Effector memory CD4-positive, alpha-beta T cell (primary cell): ENCODE data around the gene EHF.

Source experiments
- DNase-seq, 3 donors: peaks; one replicate each; pipeline ENCODE4 v3.0.0-alpha.2; 2020
- H3K27ac ChIP-seq: 2 replicates; pipeline ENCODE4 v1.7.0; 2013; ENCODE audit warnings: mild to moderate bottlenecking, low read length, moderate library complexity; ENCODE audit not compliant: insufficient read depth, poor library complexity, severe bottlenecking
- H3K27me3 ChIP-seq: replicated peaks from 2 replicates; pipeline ENCODE4 v1.7.0; 2013; ENCODE audit warnings: mild to moderate bottlenecking, low read length; ENCODE audit not compliant: insufficient read depth, control insufficient read depth, poor library complexity, severe bottlenecking
- H3K36me3 ChIP-seq: 2 replicates; pipeline ENCODE4 v1.7.0; 2013; ENCODE audit warnings: mild to moderate bottlenecking, low read length, moderate library complexity; ENCODE audit not compliant: control insufficient read depth, insufficient read depth
- H3K4me1 ChIP-seq: 2 replicates; pipeline ENCODE4 v1.7.0; 2013; ENCODE audit warnings: low read length, mild to moderate bottlenecking; ENCODE audit not compliant: control insufficient read depth, insufficient read depth, poor library complexity, severe bottlenecking
- H3K4me3 ChIP-seq: 2 replicates; pipeline ENCODE4 v1.7.0; 2013; ENCODE audit warnings: low read length, low read depth, mild to moderate bottlenecking; ENCODE audit not compliant: insufficient read depth, poor library complexity, severe bottlenecking
- H3K9me3 ChIP-seq: 2 replicates; pipeline ENCODE4 v1.7.0; 2013; ENCODE audit warnings: mild to moderate bottlenecking, low read length, moderate library complexity; ENCODE audit not compliant: control insufficient read depth

EHF gene

DNA sequence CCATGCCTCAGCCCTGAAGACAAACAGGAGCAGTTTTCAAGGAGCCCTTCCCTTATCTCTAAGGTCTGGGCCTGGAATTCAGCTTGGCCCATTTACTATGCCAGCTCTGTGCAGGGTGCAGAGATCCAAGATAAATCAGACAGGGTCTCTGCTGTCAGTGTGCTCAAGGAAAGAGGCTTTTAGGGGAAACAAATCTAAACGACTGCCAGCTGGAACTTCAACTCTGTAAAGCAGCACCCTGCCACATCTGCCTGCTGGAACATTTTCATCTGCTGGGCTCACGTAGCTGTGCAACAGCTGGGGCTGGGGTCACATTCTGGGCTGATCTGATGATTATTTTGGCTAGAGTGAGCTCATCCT lies 19.8 kb upstream of the EHF start:
- DNase-seq = no peak
- H3K4me3 ChIP-seq = no peak overlapping the region
- no peaks in the 10 kb centered on the region for H3K36me3 ChIP-seq
- H3K27ac ChIP-seq = no peak overlapping the region
- no peaks in the 10 kb centered on the region for H3K4me1 ChIP-seq
- H3K27me3 ChIP-seq = no peaks in the 10 kb centered on the region
- no peaks in the 10 kb centered on the region for H3K9me3 ChIP-seq

DNA sequence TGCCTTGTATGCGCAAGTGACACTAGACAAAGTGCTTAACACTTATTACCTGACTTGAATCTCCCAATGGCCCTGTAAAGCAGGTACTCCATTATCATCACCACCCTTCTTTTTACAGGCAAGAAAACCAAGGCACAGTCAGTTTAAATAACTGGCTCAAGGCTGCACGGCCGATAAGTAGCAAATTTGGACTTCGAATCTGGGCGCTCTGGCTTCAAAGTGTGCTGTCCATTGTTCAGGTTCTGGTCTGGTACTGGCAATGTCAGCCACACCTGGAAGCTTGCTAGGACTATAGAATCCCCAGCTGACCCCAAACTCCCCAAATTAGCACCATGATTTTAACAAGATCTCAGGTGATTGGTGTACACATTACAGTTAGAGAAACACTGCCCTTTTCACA lies 19.3 kb upstream of the EHF start:
- H3K27ac ChIP-seq = no peak overlapping the region
- no peaks in the 10 kb centered on the region for H3K4me1 ChIP-seq
- no peak for DNase-seq
- no peaks in the 10 kb centered on the region for H3K27me3 ChIP-seq
- H3K9me3 ChIP-seq = no peaks in the 10 kb centered on the region
- H3K4me3 ChIP-seq = no peak overlapping the region
- H3K36me3 ChIP-seq = no peaks in the 10 kb centered on the region

DNA sequence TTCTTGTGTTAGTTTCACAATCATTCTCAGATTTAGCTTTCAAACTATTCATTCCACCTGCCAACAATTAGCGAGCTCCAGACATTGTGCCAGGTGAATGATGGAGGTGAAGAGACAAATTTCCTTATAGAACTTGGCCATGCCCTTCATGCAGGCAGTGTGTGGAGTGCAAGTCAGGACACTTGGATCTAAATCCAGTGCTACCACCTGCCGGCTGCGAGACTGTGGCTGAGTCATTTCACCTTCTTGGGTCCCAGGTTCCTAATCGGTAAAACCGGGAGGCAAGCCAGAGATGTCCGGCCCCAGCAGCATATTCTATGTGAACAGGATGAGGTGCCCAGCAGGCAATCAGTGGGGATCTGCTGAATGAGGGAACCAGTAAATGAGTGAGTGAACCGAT lies 18.6 kb upstream of the EHF start:
- Histone ChIP-seq H3K27me3 (no peaks in the 10 kb centered on the region), H3K4me3 (no peak overlapping the region), H3K9me3 (no peaks in the 10 kb centered on the region), H3K4me1 (no peaks in the 10 kb centered on the region), H3K36me3 (no peaks in the 10 kb centered on the region), H3K27ac (no peak overlapping the region)
- no peak for DNase-seq

DNA sequence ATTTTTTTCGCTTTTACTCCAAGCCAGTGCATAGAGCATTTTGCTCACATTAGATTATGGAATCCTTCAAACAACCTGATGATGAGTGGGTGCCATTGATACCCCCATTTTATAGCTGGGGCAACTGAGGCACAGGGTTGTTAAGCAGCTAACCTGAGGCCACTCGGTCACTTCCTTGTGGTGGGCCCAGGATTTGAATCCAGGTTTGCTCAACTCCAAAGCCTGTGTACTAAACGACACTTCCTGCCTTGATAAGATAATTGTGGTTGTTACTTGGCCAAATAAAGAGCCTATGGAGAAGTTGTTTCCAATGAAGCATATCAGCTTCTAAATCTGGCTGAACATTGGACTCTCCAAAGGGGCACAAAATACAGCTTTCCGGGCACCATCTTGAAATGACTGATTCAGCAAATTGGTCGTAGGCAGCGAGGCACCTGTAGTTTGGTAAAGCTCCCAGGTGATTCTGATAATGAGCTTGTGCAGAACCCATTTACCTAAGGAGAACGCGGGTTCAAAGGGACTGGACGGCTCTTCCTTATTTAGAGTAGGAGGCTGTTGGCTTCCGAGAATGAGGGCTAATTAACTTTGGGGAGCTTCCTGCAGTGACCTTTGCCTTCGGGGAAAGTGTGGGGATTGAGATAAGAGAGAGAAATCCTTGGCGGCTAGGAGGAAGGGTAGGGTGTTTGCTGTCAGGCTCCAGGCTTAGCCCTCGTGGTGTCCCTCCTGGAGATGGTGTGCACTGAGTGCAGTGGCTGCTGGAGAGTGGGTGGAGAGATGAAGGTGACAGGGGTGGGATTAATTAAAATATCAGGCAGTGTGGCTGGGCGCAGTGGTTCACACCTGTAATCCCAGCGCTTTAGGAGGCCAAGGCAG lies 17.5 kb upstream of the EHF start:
- no peak for DNase-seq
- Histone ChIP-seq H3K36me3 (no peaks in the 10 kb centered on the region), H3K27me3 (no peaks in the 10 kb centered on the region), H3K4me1 (no peaks in the 10 kb centered on the region), H3K4me3 (no peak overlapping the region), H3K9me3 (no peaks in the 10 kb centered on the region), H3K27ac (no peak overlapping the region)

DNA sequence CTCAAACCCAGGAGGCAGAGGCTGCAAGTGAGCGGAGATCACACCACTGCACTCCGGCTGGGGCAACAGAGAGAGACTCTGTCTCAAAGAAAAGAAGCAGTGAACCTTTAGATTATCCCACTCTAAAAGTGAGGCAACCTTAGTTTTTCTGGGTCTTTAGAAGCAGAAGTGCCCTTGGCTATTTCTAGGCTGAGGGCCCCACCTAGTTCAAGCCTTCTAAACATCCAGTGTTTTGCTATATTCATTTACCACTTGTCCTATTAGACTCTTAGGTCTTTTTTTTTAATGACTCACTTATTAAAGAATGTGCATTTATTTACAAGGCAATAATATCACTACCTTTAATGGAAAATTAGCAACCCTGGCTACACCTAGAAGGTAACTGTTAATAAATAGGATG lies 16.7 kb upstream of the EHF start:
- Histone ChIP-seq H3K27ac (no peak overlapping the region), H3K4me3 (no peak overlapping the region), H3K27me3 (no peaks in the 10 kb centered on the region), H3K9me3 (no peaks in the 10 kb centered on the region), H3K4me1 (no peaks in the 10 kb centered on the region), H3K36me3 (no peaks in the 10 kb centered on the region)
- no peak for DNase-seq

DNA sequence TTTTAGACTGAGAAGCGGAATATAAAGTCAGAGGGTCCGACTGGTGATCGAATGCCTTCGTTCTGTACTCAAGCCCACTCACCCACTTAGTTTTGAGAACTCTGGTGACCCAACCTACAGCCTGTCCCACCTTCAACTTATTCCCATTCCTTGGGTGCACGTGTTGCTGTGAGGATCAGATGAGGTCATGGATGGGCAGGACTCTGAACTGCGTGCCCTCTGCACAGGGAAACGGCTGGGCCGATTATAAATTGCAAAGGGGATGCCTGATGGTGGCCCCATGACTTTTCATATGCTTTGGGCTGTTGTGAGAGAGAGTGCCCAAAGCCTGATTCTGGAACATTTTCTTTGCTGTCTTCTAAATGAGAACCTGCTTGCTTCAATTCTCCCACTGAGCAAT lies 16.0 kb upstream of the EHF start:
- Histone ChIP-seq H3K36me3 (no peaks in the 10 kb centered on the region), H3K4me1 (no peaks in the 10 kb centered on the region), H3K27ac (no peak overlapping the region), H3K4me3 (no peak overlapping the region), H3K27me3 (no peaks in the 10 kb centered on the region), H3K9me3 (no peaks in the 10 kb centered on the region)
- no peak for DNase-seq

DNA sequence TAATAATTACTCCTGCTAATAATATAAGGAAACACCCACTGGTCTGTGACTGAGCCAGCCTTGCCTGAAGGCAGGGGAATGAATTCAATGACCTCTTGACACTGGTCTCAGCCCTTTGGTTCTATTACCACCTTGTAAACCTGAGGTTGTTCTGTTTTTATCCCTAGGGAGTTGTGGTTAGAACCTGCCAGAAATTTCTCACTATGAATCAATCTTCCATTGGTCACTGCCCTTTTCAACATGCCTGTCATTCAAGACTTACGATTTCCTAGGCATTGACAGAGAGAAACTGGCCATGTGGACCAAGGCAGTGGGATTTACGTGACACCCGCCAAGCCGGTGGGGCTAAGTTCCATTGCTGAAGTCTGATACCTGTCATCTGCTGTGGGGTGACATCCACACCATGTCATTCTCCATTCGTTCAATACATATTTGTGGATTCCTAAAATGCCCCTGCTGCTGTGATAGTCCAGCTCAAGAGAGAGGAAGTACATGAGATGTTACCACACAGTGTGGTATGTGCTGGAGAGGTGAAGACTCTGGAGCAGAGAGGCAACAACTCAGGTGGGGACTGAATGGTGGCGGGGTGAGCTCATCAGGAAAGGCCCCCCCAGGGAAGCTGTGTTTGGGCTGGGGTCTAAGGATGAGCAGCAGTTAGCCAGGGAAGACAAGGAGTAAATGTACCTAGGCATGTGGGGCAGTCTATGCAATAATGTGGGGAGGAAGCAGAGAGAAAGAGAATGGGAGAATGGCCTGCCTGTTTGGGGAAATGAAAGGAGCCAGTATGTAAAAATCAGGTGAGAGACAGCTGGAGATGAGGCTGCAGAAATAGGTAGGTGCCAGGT lies 15.2 kb upstream of the EHF start:
- Histone ChIP-seq H3K4me3 (no peak overlapping the region), H3K36me3 (no peaks in the 10 kb centered on the region), H3K27ac (no peak overlapping the region), H3K4me1 (no peaks in the 10 kb centered on the region), H3K27me3 (no peaks in the 10 kb centered on the region), H3K9me3 (no peaks in the 10 kb centered on the region)
- DNase-seq = no peak

DNA sequence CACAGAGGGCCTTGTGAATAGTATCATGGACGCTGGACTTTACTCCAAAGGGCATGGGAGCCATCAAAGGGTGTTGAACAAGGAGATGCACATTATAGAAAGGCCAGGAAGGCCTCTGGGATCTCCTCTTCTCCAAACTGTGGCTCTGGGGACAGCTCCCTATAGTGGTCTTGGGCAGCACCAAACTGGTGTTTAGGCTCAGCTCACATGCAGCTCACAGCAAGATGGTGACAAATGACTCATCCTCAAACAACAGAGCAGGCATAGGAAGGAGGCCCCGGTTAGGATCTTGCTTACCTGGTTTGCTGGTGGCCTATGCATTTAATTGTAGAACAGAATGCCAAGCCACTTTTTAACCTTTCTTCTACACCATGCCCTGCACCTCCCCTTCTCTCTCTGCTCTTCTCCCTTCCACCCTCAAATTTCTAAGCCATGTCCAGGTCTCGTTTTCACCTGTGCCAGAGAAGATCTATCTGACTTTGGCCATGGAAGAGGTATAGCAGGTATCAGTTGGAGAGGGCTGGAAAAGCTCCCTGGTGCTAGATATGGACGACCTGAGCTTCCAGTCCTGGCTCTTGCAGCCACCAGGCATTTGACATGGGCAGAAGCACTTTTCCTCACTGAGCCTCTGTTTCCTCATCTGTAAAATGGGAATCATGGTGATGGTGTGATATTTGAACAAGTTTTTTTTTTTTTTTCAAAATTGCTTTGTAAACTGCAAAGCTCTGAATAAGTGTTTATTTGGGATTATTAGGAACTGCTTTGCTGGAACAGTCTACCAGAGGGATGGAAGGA lies 14.4 kb upstream of the EHF start:
- DNase-seq = no peak
- Histone ChIP-seq H3K4me1 (no peaks in the 10 kb centered on the region), H3K4me3 (no peak overlapping the region), H3K27me3 (no peaks in the 10 kb centered on the region), H3K9me3 (no peaks in the 10 kb centered on the region), H3K27ac (no peak overlapping the region), H3K36me3 (no peaks in the 10 kb centered on the region)

DNA sequence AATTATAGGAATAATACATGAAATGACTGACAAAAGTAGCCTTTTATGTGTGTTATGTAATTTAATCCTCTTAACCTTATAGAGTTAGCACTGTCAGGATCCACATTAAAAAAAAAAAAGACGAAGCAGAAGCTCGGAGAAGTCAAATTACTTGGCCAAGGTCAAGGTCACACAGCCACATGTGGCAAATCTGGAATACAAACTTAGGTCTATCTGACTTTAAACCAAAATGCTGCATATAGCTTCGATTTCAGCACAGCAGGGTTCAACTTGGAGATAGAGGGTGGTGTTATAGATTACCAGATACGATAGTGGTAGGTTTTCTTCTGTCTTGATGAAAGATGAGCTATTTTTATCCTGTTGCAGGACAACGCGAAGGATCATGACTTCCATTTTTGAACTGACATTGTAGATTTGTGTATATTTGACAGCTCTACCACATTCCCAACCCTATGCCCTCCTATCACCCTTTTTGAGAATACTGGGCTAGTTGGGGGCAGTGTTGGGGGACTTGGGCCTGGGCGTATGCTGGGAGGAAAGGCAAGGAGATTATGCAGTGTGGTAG lies 11.6 kb upstream of the EHF start:
- DNase-seq = no peak
- H3K36me3 ChIP-seq = no peaks in the 10 kb centered on the region
- H3K27ac ChIP-seq = no peak overlapping the region
- no peak overlapping the region for H3K4me3 ChIP-seq
- no peaks in the 10 kb centered on the region for H3K9me3 ChIP-seq
- no peaks in the 10 kb centered on the region for H3K4me1 ChIP-seq
- no peaks in the 10 kb centered on the region for H3K27me3 ChIP-seq
